Measurements from ENCODE around the gene KIN. TPM values are rescaled to one million over a fixed set of nuclear protein-coding genes. Genes with fewer than 3 reads are reported as not detected.

Gene KIN
- total and polyA plus RNA-seq, 2 experiments from 2014 or later, result 8.5 to 31.7 TPM

DNA sequence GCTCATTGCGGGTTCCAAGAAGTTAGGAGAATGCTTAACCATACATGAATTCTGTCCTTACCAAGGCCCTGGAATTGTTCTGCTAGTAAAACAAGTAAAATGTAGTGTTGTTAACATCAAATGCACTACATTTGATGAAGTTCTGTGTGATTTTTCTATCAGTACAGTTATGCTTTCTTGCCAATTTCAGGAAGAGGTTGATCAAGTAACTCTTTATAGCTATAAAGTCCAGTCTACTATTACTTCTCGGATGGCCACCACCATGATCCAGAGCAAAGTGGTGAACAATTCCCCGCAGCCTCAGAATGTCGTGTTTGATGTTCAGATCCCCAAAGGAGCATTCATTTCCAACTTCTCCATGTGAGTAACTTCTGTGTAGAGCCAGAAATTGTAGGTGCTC is 79.0 kb downstream of the KIN start:
- Histone ChIP-seq H3K9me2 (ENCODE audit: insufficient read depth) (no peaks in the 10 kb centered on the region), H3K27me3 (ENCODE audit: insufficient read depth) (no peaks in the 10 kb centered on the region), H3K79me2 (replicated peaks; ENCODE audit: insufficient read depth) (no peaks in the 10 kb centered on the region), H3K36me3 (ENCODE audit: insufficient read depth) (no peaks in the 10 kb centered on the region), H3K27ac (ENCODE audit: low read depth) (no peak overlapping the region), H2AFZ (no peak overlapping the region), H3K4me1 (ENCODE audit: insufficient read depth) (no peaks in the 10 kb centered on the region), H3K4me3 (no peak overlapping the region), H3K4me2 (no peak overlapping the region), H4K20me1 (replicated peaks; ENCODE audit: insufficient read depth) (no peaks in the 10 kb centered on the region), H3F3A (replicated peaks; ENCODE audit: low read depth) (no peaks in the 10 kb centered on the region)
- DNase-seq (ENCODE audit: low spot score) (no peak), ATAC-seq (no peak)
- Mint-ChIP-seq H3K9me3 (no peaks in the 10 kb centered on the region), H3K27me3 (ENCODE audit: insufficient read depth, low read depth, poor library complexity) (no peaks in the 10 kb centered on the region), H3K4me1 (peaks cover 3% of the 10 kb centered on the region; the same call in 1 of the 3 replicates), H3K36me3 (ENCODE audit: low read depth) (no peaks in the 10 kb centered on the region), H3K27ac (no peak overlapping the region), H3K4me3 (no peak overlapping the region)
- TF ChIP-seq, protein P1, sequence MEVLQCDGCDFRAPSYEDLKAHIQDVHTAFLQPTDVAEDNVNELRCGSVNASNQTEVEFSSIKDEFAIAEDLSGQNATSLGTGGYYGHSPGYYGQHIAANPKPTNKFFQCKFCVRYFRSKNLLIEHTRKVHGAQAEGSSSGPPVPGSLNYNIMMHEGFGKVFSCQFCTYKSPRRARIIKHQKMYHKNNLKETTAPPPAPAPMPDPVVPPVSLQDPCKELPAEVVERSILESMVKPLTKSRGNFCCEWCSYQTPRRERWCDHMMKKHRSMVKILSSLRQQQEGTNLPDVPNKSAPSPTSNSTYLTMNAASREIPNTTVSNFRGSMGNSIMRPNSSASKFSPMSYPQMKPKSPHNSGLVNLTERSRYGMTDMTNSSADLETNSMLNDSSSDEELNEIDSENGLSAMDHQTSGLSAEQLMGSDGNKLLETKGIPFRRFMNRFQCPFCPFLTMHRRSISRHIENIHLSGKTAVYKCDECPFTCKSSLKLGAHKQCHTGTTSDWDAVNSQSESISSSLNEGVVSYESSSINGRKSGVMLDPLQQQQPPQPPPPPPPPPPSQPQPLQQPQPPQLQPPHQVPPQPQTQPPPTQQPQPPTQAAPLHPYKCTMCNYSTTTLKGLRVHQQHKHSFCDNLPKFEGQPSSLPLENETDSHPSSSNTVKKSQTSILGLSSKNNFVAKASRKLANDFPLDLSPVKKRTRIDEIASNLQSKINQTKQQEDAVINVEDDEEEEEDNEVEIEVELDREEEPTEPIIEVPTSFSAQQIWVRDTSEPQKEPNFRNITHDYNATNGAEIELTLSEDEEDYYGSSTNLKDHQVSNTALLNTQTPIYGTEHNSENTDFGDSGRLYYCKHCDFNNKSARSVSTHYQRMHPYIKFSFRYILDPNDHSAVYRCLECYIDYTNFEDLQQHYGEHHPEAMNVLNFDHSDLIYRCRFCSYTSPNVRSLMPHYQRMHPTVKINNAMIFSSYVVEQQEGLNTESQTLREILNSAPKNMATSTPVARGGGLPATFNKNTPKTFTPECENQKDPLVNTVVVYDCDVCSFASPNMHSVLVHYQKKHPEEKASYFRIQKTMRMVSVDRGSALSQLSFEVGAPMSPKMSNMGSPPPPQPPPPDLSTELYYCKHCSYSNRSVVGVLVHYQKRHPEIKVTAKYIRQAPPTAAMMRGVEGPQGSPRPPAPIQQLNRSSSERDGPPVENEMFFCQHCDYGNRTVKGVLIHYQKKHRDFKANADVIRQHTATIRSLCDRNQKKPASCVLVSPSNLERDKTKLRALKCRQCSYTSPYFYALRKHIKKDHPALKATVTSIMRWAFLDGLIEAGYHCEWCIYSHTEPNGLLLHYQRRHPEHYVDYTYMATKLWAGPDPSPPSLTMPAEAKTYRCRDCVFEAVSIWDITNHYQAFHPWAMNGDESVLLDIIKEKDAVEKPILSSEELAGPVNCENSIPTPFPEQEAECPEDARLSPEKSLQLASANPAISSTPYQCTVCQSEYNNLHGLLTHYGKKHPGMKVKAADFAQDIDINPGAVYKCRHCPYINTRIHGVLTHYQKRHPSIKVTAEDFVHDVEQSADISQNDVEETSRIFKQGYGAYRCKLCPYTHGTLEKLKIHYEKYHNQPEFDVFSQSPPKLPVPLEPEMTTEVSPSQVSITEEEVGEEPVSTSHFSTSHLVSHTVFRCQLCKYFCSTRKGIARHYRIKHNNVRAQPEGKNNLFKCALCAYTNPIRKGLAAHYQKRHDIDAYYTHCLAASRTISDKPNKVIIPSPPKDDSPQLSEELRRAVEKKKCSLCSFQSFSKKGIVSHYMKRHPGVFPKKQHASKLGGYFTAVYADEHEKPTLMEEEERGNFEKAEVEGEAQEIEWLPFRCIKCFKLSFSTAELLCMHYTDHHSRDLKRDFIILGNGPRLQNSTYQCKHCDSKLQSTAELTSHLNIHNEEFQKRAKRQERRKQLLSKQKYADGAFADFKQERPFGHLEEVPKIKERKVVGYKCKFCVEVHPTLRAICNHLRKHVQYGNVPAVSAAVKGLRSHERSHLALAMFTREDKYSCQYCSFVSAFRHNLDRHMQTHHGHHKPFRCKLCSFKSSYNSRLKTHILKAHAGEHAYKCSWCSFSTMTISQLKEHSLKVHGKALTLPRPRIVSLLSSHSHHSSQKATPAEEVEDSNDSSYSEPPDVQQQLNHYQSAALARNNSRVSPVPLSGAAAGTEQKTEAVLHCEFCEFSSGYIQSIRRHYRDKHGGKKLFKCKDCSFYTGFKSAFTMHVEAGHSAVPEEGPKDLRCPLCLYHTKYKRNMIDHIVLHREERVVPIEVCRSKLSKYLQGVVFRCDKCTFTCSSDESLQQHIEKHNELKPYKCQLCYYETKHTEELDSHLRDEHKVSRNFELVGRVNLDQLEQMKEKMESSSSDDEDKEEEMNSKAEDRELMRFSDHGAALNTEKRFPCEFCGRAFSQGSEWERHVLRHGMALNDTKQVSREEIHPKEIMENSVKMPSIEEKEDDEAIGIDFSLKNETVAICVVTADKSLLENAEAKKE (CRISPR knock-in tag; IDR thresholded peaks at IDR 0.05), result no peak
- TF ChIP-seq, protein P2, sequence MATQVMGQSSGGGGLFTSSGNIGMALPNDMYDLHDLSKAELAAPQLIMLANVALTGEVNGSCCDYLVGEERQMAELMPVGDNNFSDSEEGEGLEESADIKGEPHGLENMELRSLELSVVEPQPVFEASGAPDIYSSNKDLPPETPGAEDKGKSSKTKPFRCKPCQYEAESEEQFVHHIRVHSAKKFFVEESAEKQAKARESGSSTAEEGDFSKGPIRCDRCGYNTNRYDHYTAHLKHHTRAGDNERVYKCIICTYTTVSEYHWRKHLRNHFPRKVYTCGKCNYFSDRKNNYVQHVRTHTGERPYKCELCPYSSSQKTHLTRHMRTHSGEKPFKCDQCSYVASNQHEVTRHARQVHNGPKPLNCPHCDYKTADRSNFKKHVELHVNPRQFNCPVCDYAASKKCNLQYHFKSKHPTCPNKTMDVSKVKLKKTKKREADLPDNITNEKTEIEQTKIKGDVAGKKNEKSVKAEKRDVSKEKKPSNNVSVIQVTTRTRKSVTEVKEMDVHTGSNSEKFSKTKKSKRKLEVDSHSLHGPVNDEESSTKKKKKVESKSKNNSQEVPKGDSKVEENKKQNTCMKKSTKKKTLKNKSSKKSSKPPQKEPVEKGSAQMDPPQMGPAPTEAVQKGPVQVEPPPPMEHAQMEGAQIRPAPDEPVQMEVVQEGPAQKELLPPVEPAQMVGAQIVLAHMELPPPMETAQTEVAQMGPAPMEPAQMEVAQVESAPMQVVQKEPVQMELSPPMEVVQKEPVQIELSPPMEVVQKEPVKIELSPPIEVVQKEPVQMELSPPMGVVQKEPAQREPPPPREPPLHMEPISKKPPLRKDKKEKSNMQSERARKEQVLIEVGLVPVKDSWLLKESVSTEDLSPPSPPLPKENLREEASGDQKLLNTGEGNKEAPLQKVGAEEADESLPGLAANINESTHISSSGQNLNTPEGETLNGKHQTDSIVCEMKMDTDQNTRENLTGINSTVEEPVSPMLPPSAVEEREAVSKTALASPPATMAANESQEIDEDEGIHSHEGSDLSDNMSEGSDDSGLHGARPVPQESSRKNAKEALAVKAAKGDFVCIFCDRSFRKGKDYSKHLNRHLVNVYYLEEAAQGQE (IDR thresholded peaks at IDR 0.05; ENCODE audit: unreplicated experiment), result no peak
- TF ChIP-seq EZH2 (IDR thresholded peaks at IDR 0.05; ENCODE audit: low read depth, unreplicated experiment), result no peak
- TF ChIP-seq, protein P3, sequence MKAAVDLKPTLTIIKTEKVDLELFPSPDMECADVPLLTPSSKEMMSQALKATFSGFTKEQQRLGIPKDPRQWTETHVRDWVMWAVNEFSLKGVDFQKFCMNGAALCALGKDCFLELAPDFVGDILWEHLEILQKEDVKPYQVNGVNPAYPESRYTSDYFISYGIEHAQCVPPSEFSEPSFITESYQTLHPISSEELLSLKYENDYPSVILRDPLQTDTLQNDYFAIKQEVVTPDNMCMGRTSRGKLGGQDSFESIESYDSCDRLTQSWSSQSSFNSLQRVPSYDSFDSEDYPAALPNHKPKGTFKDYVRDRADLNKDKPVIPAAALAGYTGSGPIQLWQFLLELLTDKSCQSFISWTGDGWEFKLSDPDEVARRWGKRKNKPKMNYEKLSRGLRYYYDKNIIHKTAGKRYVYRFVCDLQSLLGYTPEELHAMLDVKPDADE (IDR thresholded peaks at IDR 0.05), result no peak
- TF ChIP-seq CREB1 (CRISPR knock-in tag; IDR thresholded peaks at IDR 0.05; ENCODE audit: low read depth), result no peak
- TF ChIP-seq ZNF114 (CRISPR knock-in tag; IDR thresholded peaks at IDR 0.05), result no peak

Measured in GM23338 (cell line).